Measurements from ENCODE around the gene PNMA8A.

Gene PNMA8A

GRCh38 chr19:46426035-46426505 lies 45.3 kb downstream of the PNMA8A start:
- DNase-seq: no peak

GRCh38 chr19:46423188-46423587 lies 48.2 kb downstream of the PNMA8A start:
- DNase-seq: no peak

- no peak for DNase-seq
Observed at GRCh38 chr19:46422344-46422743, 49.0 kb downstream of the PNMA8A start.

GRCh38 chr19:46420056-46420455 lies 51.3 kb downstream of the PNMA8A start:
- no peak for DNase-seq

Data from activated effector memory CD4-positive, alpha-beta T cell treated with anti-CD3 and anti-CD28 coated beads, Interleukin-2, amount 50 U/mL, for 16 hours (primary cell).